Measurements from ENCODE around the gene LSR. TPM values are rescaled to one million over a fixed set of nuclear protein-coding genes. Genes with fewer than 3 reads are reported as not detected.

LSR gene
- total RNA-seq, 1 experiment from 2014 or later = 152 TPM

GRCh38 chr19:35316560-35316959, 67.8 kb downstream of the LSR start:
- Histone ChIP-seq H3K4ac (ENCODE audit: low read depth, low read length) (no peak overlapping the region), H2BK120ac (ENCODE audit: low read depth, low read length, poor library complexity, severe bottlenecking) (no peak overlapping the region), H2BK15ac (ENCODE audit: low read depth, low read length) (no peak overlapping the region), H3K79me1 (ENCODE audit: insufficient read depth, low read depth, low read length, poor library complexity, severe bottlenecking) (no peaks in the 10 kb centered on the region), H3T11ph (ENCODE audit: low read length) (no peak overlapping the region), H2AFZ (ENCODE audit: low read length) (no peak overlapping the region), H3K4me2 (ENCODE audit: insufficient read depth, insufficient read length, low read length) (no peak overlapping the region), H4K91ac (ENCODE audit: insufficient read length, low read depth, low read length) (no peak overlapping the region), H3K27ac (ENCODE audit: insufficient read length, low read depth, low read length) (no peak overlapping the region), H3K9ac (ENCODE audit: extremely low read depth, insufficient read length, low read length) (no peak overlapping the region), H3K4me1 (ENCODE audit: insufficient read depth, low read length) (no peaks in the 10 kb centered on the region), H4K20me1 (ENCODE audit: control insufficient read depth, insufficient read depth, insufficient read length) (no peaks in the 10 kb centered on the region), H3K56ac (ENCODE audit: insufficient read length, low read depth, low read length) (no peak overlapping the region), H3K79me2 (ENCODE audit: insufficient read depth, low read length) (no peaks in the 10 kb centered on the region), H3K27me3 (ENCODE audit: insufficient read depth, low read length) (no peaks in the 10 kb centered on the region), H2BK12ac (ENCODE audit: insufficient read length, low read depth, low read length) (no peak overlapping the region), H2BK20ac (ENCODE audit: low read depth, low read length, poor library complexity, severe bottlenecking) (no peak overlapping the region), H3K14ac (ENCODE audit: insufficient read depth, low read length) (no peak overlapping the region), H3K18ac (ENCODE audit: insufficient read length, low read depth, low read length) (no peak overlapping the region), H3K9me3 (ENCODE audit: control insufficient read depth, low read depth, low read length) (no peaks in the 10 kb centered on the region), H4K8ac (replicated peaks; ENCODE audit: insufficient read length, low read depth, low read length) (no peak overlapping the region), H4K5ac (ENCODE audit: insufficient read length, low read depth, low read length) (no peak overlapping the region), H3K23me2 (ENCODE audit: insufficient read length, low read depth, low read length, poor library complexity, severe bottlenecking) (no peaks in the 10 kb centered on the region), H2BK5ac (ENCODE audit: insufficient read length, low read length) (no peak overlapping the region), H3K23ac (ENCODE audit: insufficient read length, low read depth, low read length) (no peak overlapping the region), H2AK5ac (ENCODE audit: insufficient read length, low read length) (no peak overlapping the region)
- peaks cover 1% of the 10 kb centered on the region for H3K27me3 Mint-ChIP-seq (ENCODE audit: low read depth)
- TF ChIP-seq, protein P1, sequence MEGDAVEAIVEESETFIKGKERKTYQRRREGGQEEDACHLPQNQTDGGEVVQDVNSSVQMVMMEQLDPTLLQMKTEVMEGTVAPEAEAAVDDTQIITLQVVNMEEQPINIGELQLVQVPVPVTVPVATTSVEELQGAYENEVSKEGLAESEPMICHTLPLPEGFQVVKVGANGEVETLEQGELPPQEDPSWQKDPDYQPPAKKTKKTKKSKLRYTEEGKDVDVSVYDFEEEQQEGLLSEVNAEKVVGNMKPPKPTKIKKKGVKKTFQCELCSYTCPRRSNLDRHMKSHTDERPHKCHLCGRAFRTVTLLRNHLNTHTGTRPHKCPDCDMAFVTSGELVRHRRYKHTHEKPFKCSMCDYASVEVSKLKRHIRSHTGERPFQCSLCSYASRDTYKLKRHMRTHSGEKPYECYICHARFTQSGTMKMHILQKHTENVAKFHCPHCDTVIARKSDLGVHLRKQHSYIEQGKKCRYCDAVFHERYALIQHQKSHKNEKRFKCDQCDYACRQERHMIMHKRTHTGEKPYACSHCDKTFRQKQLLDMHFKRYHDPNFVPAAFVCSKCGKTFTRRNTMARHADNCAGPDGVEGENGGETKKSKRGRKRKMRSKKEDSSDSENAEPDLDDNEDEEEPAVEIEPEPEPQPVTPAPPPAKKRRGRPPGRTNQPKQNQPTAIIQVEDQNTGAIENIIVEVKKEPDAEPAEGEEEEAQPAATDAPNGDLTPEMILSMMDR (conservative IDR thresholded peaks at IDR 0.05) = no peak
- peaks cover 0 to 2% of the 10 kb centered on the region in 2 experiments; a peak in 2 of 5 replicates for H3K9me3 Mint-ChIP-seq
- H3K4me1 Mint-ChIP-seq = no peaks in the 10 kb centered on the region
- no peak for DNase-seq
- peak overlapping the region in 1 of 3 experiments; percentile 76; a peak in 1 of 7 replicates for H3K27ac Mint-ChIP-seq
- WGBS (ENCODE audit: extremely low coverage, insufficient read length, low lambda C conversion rate) = no CpG with 5 or more reads among the region's 9 CpGs
- no peak overlapping the region for H3K4me3 Mint-ChIP-seq
- no peaks in the 10 kb centered on the region for H3K36me3 Mint-ChIP-seq (ENCODE audit: insufficient read depth in 1 of 3, low read depth in 3 of 3)

Other genes starting within 250 kb of the LSR start
- 125 and 126 TPM in 2 replicates for gene GRAMD1A, start 248.7 kb upstream of the LSR start, total RNA-seq (2021)
- 3.8 TPM in 2 replicates for gene SCN1B, start 218.5 kb upstream of the LSR start, total RNA-seq (2021)
- gene HPN, start 207.3 kb upstream of the LSR start, total RNA-seq (2021) = 9.3 and 10.6 TPM in 2 replicates
- 1.5 TPM in 2 replicates for gene FXYD3, start 133.2 kb upstream of the LSR start, total RNA-seq (2021)
- 2.6 and 3.2 TPM in 2 replicates for gene LGI4, start 113.9 kb upstream of the LSR start, total RNA-seq (2021)
- 6.8 and 7.7 TPM in 2 replicates for gene FXYD1, start 110.2 kb upstream of the LSR start, total RNA-seq (2021)
- 8.2 and 9.0 TPM in 2 replicates for gene FXYD7, start 105.7 kb upstream of the LSR start, total RNA-seq (2021)
- 83.7 and 100 TPM in 2 replicates for gene FXYD5, start 94.3 kb upstream of the LSR start, total RNA-seq (2021)
- gene FAM187B, start 20.3 kb upstream of the LSR start, total RNA-seq (2021) = not detected in 2 replicates
- gene USF2, start 20.0 kb downstream of the LSR start, total RNA-seq (2021) = 113 and 123 TPM in 2 replicates
- 0.52 and 0.83 TPM in 2 replicates for gene HAMP, start 33.5 kb downstream of the LSR start, total RNA-seq (2021)
- gene MAG, start 43.2 kb downstream of the LSR start, total RNA-seq (2021) = 0.13 TPM in 1 of 2 replicates, not detected in the other
- not detected in 2 replicates for gene CD22, start 80.2 kb downstream of the LSR start, total RNA-seq (2021)
- gene FFAR1, start 98.9 kb downstream of the LSR start, total RNA-seq (2021) = not detected in 2 replicates
- not detected in 2 replicates for gene FFAR3, start 109.5 kb downstream of the LSR start, total RNA-seq (2021)
- not detected in 2 replicates for gene GPR42, start 122.1 kb downstream of the LSR start, total RNA-seq (2021)
- not detected in 2 replicates for gene FFAR2, start 199.3 kb downstream of the LSR start, total RNA-seq (2021)
- gene KRTDAP, start 241.5 kb downstream of the LSR start, total RNA-seq (2021) = 0.87 and 1.3 TPM in 2 replicates